Activated naive CD4-positive, alpha-beta T cell treated with anti-CD3 and anti-CD28 coated beads for 36 hours (primary cell): ENCODE results near the gene C12orf75. TPM values are rescaled to one million over a fixed set of nuclear protein-coding genes. Genes with fewer than 3 reads are reported as not detected.
"Not testable (repeated sequence)": the region's sequence is repeated elsewhere in the genome, so short reads cannot be mapped to it uniquely, and the experiment has no call there.

ENCODE experiments used
- CTCF ChIA-PET: fragments of 350-600 bp; sonication (Branson Sonifier 250); formaldehyde crosslinking; loops from one replicate; lab custom pipeline; 2021; ENCODE audit warnings: antibody characterized with exemption; lab: Charles Lee
- DNase-seq: peaks from one replicate; pipeline ENCODE4 v3.0.0-alpha.2; 2020
- H3K27ac Mint-ChIP-seq: one replicate; pipeline ENCODE4 v1.8.0; 2021; ENCODE audit warnings: mild to moderate bottlenecking, mixed read lengths
- H3K27me3 Mint-ChIP-seq: one replicate; pipeline ENCODE4 v1.8.0; 2021; ENCODE audit warnings: low read depth, mixed read lengths
- H3K36me3 Mint-ChIP-seq: one replicate; pipeline ENCODE4 v1.8.0; 2021; ENCODE audit warnings: low read depth, mixed read lengths
- H3K4me1 Mint-ChIP-seq: one replicate; pipeline ENCODE4 v1.8.0; 2021; ENCODE audit warnings: low read depth, mixed read lengths
- H3K4me3 Mint-ChIP-seq: one replicate; pipeline ENCODE4 v1.8.0; 2021; ENCODE audit warnings: mild to moderate bottlenecking, moderate library complexity, mixed read lengths
- H3K9me3 Mint-ChIP-seq: one replicate; pipeline ENCODE4 v1.8.0; 2021; ENCODE audit warnings: mixed read lengths
- intact Hi-C: fragments of 100-400 bp; cut with micrococcal nuclease; formaldehyde crosslinking; loops from one replicate; pipeline ENCODE4 v1.15.1; 2023
- total RNA-seq, 2 experiments: library from RNA; stranded (reverse); gene quantifications; one replicate each; pipeline ENCODE4 v1.2.3, GENCODE V29; 2021

Gene C12orf75
- total RNA-seq, 2 experiments from 2014 or later = 41.1 to 48.5 TPM

- H3K27ac Mint-ChIP-seq = no peak overlapping the region
- no peak for DNase-seq
- H3K4me1 Mint-ChIP-seq = no peaks in the 10 kb centered on the region
- H3K36me3 Mint-ChIP-seq = peaks cover 6% of the 10 kb centered on the region
- CTCF ChIA-PET = interaction anchor here (1.1 kb wide), 1 partner anchor 10 kb away, joined by 3 read pairs; no protein-coding TSS in a partner anchor
- H3K4me3 Mint-ChIP-seq = no peak overlapping the region
- intact Hi-C loops = no loop called here
- H3K27me3 Mint-ChIP-seq = peaks cover 2% of the 10 kb centered on the region
- H3K9me3 Mint-ChIP-seq = peaks cover 19% of the 10 kb centered on the region
Observed at GRCh38 chr12:105294886-105295479, 35.5 kb upstream of the C12orf75 start.

GRCh38 chr12:105296116-105297089 lies 34.1 kb upstream of the C12orf75 start:
- H3K27ac Mint-ChIP-seq = no peak overlapping the region
- peaks cover 2% of the 10 kb centered on the region for H3K27me3 Mint-ChIP-seq
- H3K4me3 Mint-ChIP-seq = no peak overlapping the region
- CTCF ChIA-PET = no interaction called here
- no peaks in the 10 kb centered on the region for H3K4me1 Mint-ChIP-seq
- H3K9me3 Mint-ChIP-seq = peaks cover 24% of the 10 kb centered on the region
- no peak for DNase-seq
- intact Hi-C loops = no loop called here
- H3K36me3 Mint-ChIP-seq = peaks cover 6% of the 10 kb centered on the region

- CTCF ChIA-PET = no interaction called here
- DNase-seq = no peak
- intact Hi-C loops = no loop called here
- no peak overlapping the region for H3K4me3 Mint-ChIP-seq
- H3K9me3 Mint-ChIP-seq = peaks cover 24% of the 10 kb centered on the region
- peaks cover 6% of the 10 kb centered on the region for H3K36me3 Mint-ChIP-seq
- no peak overlapping the region for H3K27ac Mint-ChIP-seq
- no peaks in the 10 kb centered on the region for H3K4me1 Mint-ChIP-seq
- H3K27me3 Mint-ChIP-seq = no peaks in the 10 kb centered on the region
Observed at GRCh38 chr12:105300883-105301282, 29.6 kb upstream of the C12orf75 start.

- H3K27ac Mint-ChIP-seq = no peak overlapping the region
- H3K27me3 Mint-ChIP-seq = no peaks in the 10 kb centered on the region
- no peaks in the 10 kb centered on the region for H3K4me1 Mint-ChIP-seq
- CTCF ChIA-PET = no interaction called here
- no peak overlapping the region for H3K4me3 Mint-ChIP-seq
- intact Hi-C loops = no loop called here
- peaks cover 6% of the 10 kb centered on the region for H3K36me3 Mint-ChIP-seq
- DNase-seq = no peak
- H3K9me3 Mint-ChIP-seq = peaks cover 24% of the 10 kb centered on the region
Observed at GRCh38 chr12:105301696-105302095, 28.8 kb upstream of the C12orf75 start.

- H3K27ac Mint-ChIP-seq, CTCF ChIA-PET: not testable (repeated sequence)
Observed at GRCh38 chr12:105302986-105303385, 27.5 kb upstream of the C12orf75 start.

GRCh38 chr12:105304626-105305025 lies 25.9 kb upstream of the C12orf75 start:
- H3K27ac Mint-ChIP-seq, H3K4me1 Mint-ChIP-seq, H3K4me3 Mint-ChIP-seq, H3K36me3 Mint-ChIP-seq, H3K27me3 Mint-ChIP-seq, intact Hi-C loops, DNase-seq, CTCF ChIA-PET: not testable (repeated sequence)
- H3K9me3 Mint-ChIP-seq = peaks cover 11% of the 10 kb centered on the region

More at GRCh38 chr12:105302986-105303385, 27.5 kb upstream of the C12orf75 start:
- H3K36me3 Mint-ChIP-seq, DNase-seq, H3K4me1 Mint-ChIP-seq, H3K27me3 Mint-ChIP-seq, H3K4me3 Mint-ChIP-seq, intact Hi-C loops: not testable (repeated sequence)
- H3K9me3 Mint-ChIP-seq = peaks cover 18% of the 10 kb centered on the region

- H3K4me3 Mint-ChIP-seq, H3K27me3 Mint-ChIP-seq, CTCF ChIA-PET, H3K36me3 Mint-ChIP-seq, DNase-seq, H3K4me1 Mint-ChIP-seq, intact Hi-C loops, H3K9me3 Mint-ChIP-seq, H3K27ac Mint-ChIP-seq: not testable (repeated sequence)
Observed at GRCh38 chr12:105307601-105308314, 22.7 kb upstream of the C12orf75 start.

- H3K36me3 Mint-ChIP-seq, CTCF ChIA-PET, H3K27me3 Mint-ChIP-seq, H3K27ac Mint-ChIP-seq, intact Hi-C loops, DNase-seq, H3K4me1 Mint-ChIP-seq, H3K4me3 Mint-ChIP-seq: not testable (repeated sequence)
- peaks cover 11% of the 10 kb centered on the region for H3K9me3 Mint-ChIP-seq
Observed at GRCh38 chr12:105308839-105309238, 21.7 kb upstream of the C12orf75 start.

- CTCF ChIA-PET, H3K27me3 Mint-ChIP-seq, H3K36me3 Mint-ChIP-seq, DNase-seq, H3K4me3 Mint-ChIP-seq, H3K27ac Mint-ChIP-seq, intact Hi-C loops, H3K4me1 Mint-ChIP-seq: not testable (repeated sequence)
- H3K9me3 Mint-ChIP-seq = peaks cover 14% of the 10 kb centered on the region
Observed at GRCh38 chr12:105309384-105309783, 21.1 kb upstream of the C12orf75 start.

- H3K4me3 Mint-ChIP-seq, H3K36me3 Mint-ChIP-seq, DNase-seq, intact Hi-C loops, H3K27me3 Mint-ChIP-seq, H3K27ac Mint-ChIP-seq, H3K4me1 Mint-ChIP-seq, CTCF ChIA-PET: not testable (repeated sequence)
- peaks cover 14% of the 10 kb centered on the region for H3K9me3 Mint-ChIP-seq
Observed at GRCh38 chr12:105310476-105311085, 19.9 kb upstream of the C12orf75 start.

- CTCF ChIA-PET = not testable (repeated sequence)
Observed at GRCh38 chr12:105311936-105312335, 18.6 kb upstream of the C12orf75 start.

GRCh38 chr12:105313755-105314154 lies 16.7 kb upstream of the C12orf75 start:
- CTCF ChIA-PET, intact Hi-C loops: not testable (repeated sequence)

More at GRCh38 chr12:105311936-105312335, 18.6 kb upstream of the C12orf75 start:
- H3K27ac Mint-ChIP-seq, H3K27me3 Mint-ChIP-seq, H3K4me3 Mint-ChIP-seq, intact Hi-C loops, H3K36me3 Mint-ChIP-seq, DNase-seq: not testable (repeated sequence)
- Mint-ChIP-seq H3K9me3 (peaks cover 14% of the 10 kb centered on the region), H3K4me1 (peaks cover 11% of the 10 kb centered on the region)

More at GRCh38 chr12:105313755-105314154, 16.7 kb upstream of the C12orf75 start:
- peaks cover 11% of the 10 kb centered on the region for H3K4me1 Mint-ChIP-seq
- peaks cover 11% of the 10 kb centered on the region for H3K9me3 Mint-ChIP-seq
- H3K4me3 Mint-ChIP-seq, H3K27ac Mint-ChIP-seq, H3K27me3 Mint-ChIP-seq, DNase-seq, H3K36me3 Mint-ChIP-seq: not testable (repeated sequence)
